GM23248 (cell line): ENCODE data around the gene DPYD.

Experiments used
- EZH2 ChIP-seq: fragments of 200-600 bp; sonication (generic); IDR thresholded peaks from 2 replicates; pipeline ENCODE4 v1.6.1; 2018; ENCODE audit warnings: antibody characterized with exemption, mild to moderate bottlenecking; ENCODE audit not compliant: insufficient read depth, poor library complexity, severe bottlenecking
- EZH2phosphoT487 ChIP-seq: fragments of 200-600 bp; sonication (generic); IDR thresholded peaks from 2 replicates; pipeline ENCODE4 v1.6.1; 2018; ENCODE audit warnings: antibody characterized with exemption, moderate library complexity, mild to moderate bottlenecking, low read depth; ENCODE audit not compliant: insufficient read depth

DNA sequence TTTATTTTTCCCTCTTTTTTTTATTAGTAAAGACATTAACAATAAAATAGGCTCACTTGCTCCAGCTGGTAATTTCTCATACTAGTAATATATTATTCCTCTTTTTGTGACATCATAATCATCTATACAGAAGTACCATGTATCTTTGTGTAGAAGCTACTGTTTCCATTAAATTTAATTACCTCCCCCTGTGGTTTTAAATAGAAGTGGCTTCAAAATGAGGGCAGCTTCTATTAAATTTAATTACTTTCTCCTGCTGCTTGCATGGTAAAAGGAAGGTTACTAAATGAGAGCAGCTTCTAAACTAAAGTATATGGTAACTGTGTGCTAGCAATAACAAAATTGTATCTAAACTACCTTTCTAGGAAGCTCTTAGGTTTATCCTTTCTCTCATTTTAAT, 94.0 kb downstream of the DPYD start:
- TF ChIP-seq EZH2, result no peak
- TF ChIP-seq EZH2phosphoT487, result no peak
